GM12891 (cell line): ENCODE measurements around the gene TRIM38.
"Not testable (repeated sequence)": the region's sequence is repeated elsewhere in the genome, so short reads cannot be mapped to it uniquely, and the experiment has no call there.

Source experiments
- DNase-seq: peaks from one replicate; pipeline ENCODE4 v3.0.0; 2011; ENCODE audit warnings: low spot score; ENCODE audit not compliant: insufficient read length
- FAIRE-seq: peaks from 2 replicates; lab custom pipeline; 2011; peaks lifted over from hg19 to GRCh38; lab: Jason Lieb, UNC
- PAX5 ChIP-seq: IDR thresholded peaks from 2 replicates; pipeline ENCODE4 v1.6.1; 2011; ENCODE audit warnings: low read length, moderate library complexity, mild to moderate bottlenecking; ENCODE audit not compliant: insufficient read depth, severe bottlenecking
- POLR2A ChIP-seq: IDR thresholded peaks from 2 replicates; pipeline ENCODE4 v1.6.1; 2011; ENCODE audit warnings: low read depth, low read length, control low read depth
- POLR2AphosphoS5 ChIP-seq: IDR thresholded peaks from 2 replicates; pipeline ENCODE4 v1.6.1; 2011; ENCODE audit warnings: low read depth, low read length, control low read depth
- POU2F2 ChIP-seq: IDR thresholded peaks from 2 replicates; pipeline ENCODE4 v1.6.1; 2011; ENCODE audit warnings: low read depth, mild to moderate bottlenecking, control low read depth, low read length, moderate library complexity
- SPI1 ChIP-seq: IDR thresholded peaks from 2 replicates; pipeline ENCODE4 v1.6.1; 2011; ENCODE audit warnings: low read depth, low read length, control low read depth
- TAF1 ChIP-seq: IDR thresholded peaks from 2 replicates; pipeline ENCODE4 v1.6.1; 2011; ENCODE audit warnings: low read depth, low read length, control low read depth

TRIM38 gene

GRCh38 chr6:25981568-25982263, 19.1 kb downstream of the TRIM38 start:
- no peak for DNase-seq
- no peak for FAIRE-seq
- no peak for TF ChIP-seq POU2F2
- TF ChIP-seq PAX5: no peak
- TF ChIP-seq SPI1: no peak
- no peak for TF ChIP-seq POLR2AphosphoS5
- TF ChIP-seq POLR2A: no peak
- no peak for TF ChIP-seq TAF1

GRCh38 chr6:25984265-25984664, 21.7 kb downstream of the TRIM38 start:
- no peak for TF ChIP-seq TAF1
- no peak for TF ChIP-seq PAX5
- TF ChIP-seq SPI1: no peak
- TF ChIP-seq POU2F2: no peak
- no peak for TF ChIP-seq POLR2AphosphoS5
- TF ChIP-seq POLR2A: no peak
- FAIRE-seq (no peak), DNase-seq (no peak)

GRCh38 chr6:25987845-25988244, 25.2 kb downstream of the TRIM38 start:
- no peak for TF ChIP-seq POLR2AphosphoS5
- no peak for TF ChIP-seq TAF1
- no peak for TF ChIP-seq POLR2A
- no peak for TF ChIP-seq POU2F2
- no peak for TF ChIP-seq PAX5
- no peak for TF ChIP-seq SPI1
- DNase-seq: no peak
- FAIRE-seq: peak; percentile 9

GRCh38 chr6:25990172-25990873, 27.7 kb downstream of the TRIM38 start:
- no peak for FAIRE-seq
- TF ChIP-seq TAF1 (no peak), POLR2A (no peak), SPI1 (no peak), PAX5 (no peak), POU2F2 (no peak), POLR2AphosphoS5 (no peak)
- DNase-seq: no peak

- TF ChIP-seq POLR2AphosphoS5: peak; percentile 53; the same call in 1 of the 2 replicates
- TF ChIP-seq POLR2A: no peak; the same call in 1 of the 2 replicates
- no peak for TF ChIP-seq POU2F2
- TF ChIP-seq SPI1: peak; percentile 91
- DNase-seq (peak; percentile 36), FAIRE-seq (no peak)
Observed at GRCh38 chr6:25991785-25992412, 29.3 kb downstream of the TRIM38 start.

DNA sequence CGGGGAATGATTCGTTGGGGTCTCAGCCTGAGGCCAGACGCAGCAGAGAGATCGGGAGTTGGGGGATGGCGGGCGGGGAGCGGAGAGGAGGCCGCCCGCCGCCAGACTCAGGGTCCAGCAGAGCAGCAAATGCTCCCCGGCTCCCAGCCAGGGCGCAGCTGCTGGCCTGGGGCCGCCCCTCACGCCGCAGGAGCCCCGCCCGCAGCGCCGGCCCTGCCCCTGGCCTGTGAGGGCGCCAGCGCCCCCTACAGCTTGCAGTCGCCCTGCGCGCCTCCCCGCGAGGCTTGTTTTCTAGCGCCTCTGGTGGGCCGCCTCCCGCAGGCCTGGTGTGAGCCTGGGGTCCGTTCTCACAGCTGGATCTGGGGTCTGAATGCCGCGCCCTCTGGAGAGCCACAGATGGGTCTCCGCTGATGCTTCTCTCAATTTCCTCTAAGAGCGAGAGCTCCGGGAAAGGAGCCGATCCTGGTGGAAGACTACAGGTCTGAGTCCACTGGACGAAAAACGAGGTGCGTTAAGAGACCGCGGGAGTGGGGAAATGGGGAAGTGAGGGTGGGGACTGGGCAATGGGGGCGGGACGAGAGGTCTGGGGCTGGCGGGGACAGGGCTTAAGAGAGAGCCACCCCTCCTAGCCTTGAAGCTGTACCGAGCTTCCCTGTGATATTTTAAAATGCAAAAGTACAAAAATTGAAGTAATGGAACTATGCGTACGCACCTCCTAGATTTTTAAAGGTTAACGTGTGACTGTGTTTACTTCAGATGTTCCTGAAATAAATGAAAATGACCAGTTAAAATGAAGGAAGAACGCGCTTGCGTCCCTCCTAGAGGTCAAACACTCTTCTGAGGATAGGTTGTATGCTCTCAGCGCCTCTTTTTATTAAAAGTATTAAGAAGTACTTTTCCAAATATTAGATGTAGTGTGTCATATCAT, 30.1 kb downstream of the TRIM38 start:
- TF ChIP-seq POLR2AphosphoS5: peak; percentile 89
- TF ChIP-seq PAX5: no peak
- TF ChIP-seq POU2F2: peak; percentile 83; the same call in 1 of the 2 replicates
- TF ChIP-seq POLR2A: peak; percentile 87
- peak; percentile 90 for TF ChIP-seq SPI1
- TF ChIP-seq TAF1: peak; percentile 93
- FAIRE-seq (peak; percentile 92), DNase-seq (peak; percentile 71)

DNA sequence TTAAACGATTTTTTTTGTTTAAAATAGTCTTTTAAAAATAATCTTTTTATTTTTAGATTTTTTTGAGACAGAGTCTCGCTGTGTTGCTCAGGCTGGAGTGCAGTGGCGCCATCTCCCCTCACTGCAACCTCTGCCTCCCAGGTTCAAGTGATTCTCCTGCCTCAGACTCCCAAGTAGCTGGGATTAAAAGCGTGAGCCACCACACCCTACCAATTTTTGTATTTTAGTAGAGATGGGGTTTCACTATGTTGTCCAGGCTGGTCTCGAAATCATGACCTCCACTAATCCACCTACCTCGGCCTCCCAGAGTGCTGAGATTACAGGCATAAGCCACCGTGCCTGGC, 30.7 kb downstream of the TRIM38 start:
- FAIRE-seq, DNase-seq: not testable (repeated sequence)

- DNase-seq (no peak), FAIRE-seq (peak; percentile 83)
- TF ChIP-seq POLR2AphosphoS5 (no peak), POU2F2 (no peak), SPI1 (peak; percentile 63), POLR2A (no peak), TAF1 (no peak), PAX5 (no peak)
Observed at GRCh38 chr6:25995507-25995906, 32.9 kb downstream of the TRIM38 start.

GRCh38 chr6:25997921-25998320, 35.3 kb downstream of the TRIM38 start:
- FAIRE-seq: no peak
- no peak for TF ChIP-seq POLR2A
- TF ChIP-seq SPI1: no peak
- TF ChIP-seq POU2F2: no peak
- TF ChIP-seq POLR2AphosphoS5: no peak
- TF ChIP-seq PAX5: no peak
- no peak for TF ChIP-seq TAF1
- no peak for DNase-seq
